Esophagus squamous epithelium (tissue), 4 donors: ENCODE data around the gene P4HB.

Experiments
- CTCF ChIP-seq, 6 experiments: fragments of 450-650 bp in 4 of 6; fragments of 200-600 bp in 2 of 6; sonication (generic) in 2 of 6; IDR thresholded peaks; one replicate each; pipeline ENCODE4 v1.5.1; 2016 to 2019; ENCODE audit warnings: antibody characterized with exemption in 6 of 6, mild to moderate bottlenecking in 4 of 6, moderate library complexity in 4 of 6
- POLR2A ChIP-seq, 4 donors: fragments of 450-650 bp; IDR thresholded peaks; one replicate each; pipeline ENCODE4 v1.6.1; 2017; ENCODE audit warnings: antibody characterized with exemption in 4 of 4, mild to moderate bottlenecking in 4 of 4, moderate library complexity in 3 of 4

DNA sequence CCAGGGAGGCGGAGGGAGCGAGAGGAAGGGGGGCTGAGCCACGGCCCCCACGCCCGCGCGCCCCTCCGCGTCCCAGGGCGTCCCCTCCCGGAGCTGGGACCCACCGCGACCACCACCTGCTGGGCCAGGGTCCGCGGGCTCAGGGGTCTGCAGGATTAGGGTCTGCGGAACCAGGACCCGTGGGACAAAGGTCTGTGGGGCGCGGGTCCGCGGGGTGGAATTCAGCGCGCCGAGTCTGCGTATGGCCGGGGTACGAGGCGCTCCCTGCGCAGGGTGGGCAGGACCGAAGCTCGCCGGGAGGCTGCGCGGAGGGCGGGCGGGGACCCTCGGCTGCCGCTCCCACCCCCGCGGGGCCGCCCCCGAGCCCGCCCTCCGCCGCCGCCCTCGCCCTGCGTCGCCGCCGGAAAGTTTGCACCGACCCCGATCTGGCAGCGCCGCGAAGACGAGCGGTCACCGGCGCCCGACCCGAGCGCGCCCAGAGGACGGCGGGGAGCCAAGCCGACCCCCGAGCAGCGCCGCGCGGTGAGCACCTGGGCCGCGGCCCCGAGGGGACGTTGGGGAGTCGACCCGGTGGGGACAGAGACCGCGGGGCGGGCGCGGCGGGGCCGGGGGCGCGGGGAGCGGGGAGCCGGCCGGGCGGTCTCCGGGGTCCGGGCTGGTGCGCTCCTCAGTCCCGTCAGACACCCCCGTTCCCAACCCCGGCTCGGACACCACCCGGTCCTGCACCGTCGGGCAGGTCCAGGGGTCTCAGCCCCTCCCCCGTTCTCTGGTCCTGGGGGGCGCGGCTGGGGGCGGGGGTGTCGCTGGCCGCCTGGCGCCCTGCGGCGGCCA is 56.4 kb downstream of the P4HB start, which contains the start of gene GCGR:
- TF ChIP-seq POLR2A (IDR thresholded peaks at IDR 0.05), result no peak
- TF ChIP-seq CTCF (IDR thresholded peaks at IDR 0.05), result no peak
